AG10803 (cell line): ENCODE data around the gene MCHR2.

Experiments
- DNase-seq: peaks from one replicate; pipeline ENCODE4 v3.0.0; 2010; ENCODE audit warnings: low read depth
- H3K4me3 ChIP-seq: 2 replicates; pipeline ENCODE4 v1.5.1; 2011; ENCODE audit warnings: mild to moderate bottlenecking, low read length, control low read depth
- TF ChIP-seq, protein P1 (sequence below): conservative IDR thresholded peaks from 2 replicates; pipeline ENCODE4 v1.5.1; 2011; ENCODE audit warnings: mild to moderate bottlenecking, low read length, control low read depth, inconsistent platforms

MCHR2 gene

GRCh38 chr6:99905209-99906106 lies 88.6 kb downstream of the MCHR2 start:
- no peak overlapping the region for H3K4me3 ChIP-seq
- DNase-seq = peak; percentile 67
- TF ChIP-seq, protein P1, sequence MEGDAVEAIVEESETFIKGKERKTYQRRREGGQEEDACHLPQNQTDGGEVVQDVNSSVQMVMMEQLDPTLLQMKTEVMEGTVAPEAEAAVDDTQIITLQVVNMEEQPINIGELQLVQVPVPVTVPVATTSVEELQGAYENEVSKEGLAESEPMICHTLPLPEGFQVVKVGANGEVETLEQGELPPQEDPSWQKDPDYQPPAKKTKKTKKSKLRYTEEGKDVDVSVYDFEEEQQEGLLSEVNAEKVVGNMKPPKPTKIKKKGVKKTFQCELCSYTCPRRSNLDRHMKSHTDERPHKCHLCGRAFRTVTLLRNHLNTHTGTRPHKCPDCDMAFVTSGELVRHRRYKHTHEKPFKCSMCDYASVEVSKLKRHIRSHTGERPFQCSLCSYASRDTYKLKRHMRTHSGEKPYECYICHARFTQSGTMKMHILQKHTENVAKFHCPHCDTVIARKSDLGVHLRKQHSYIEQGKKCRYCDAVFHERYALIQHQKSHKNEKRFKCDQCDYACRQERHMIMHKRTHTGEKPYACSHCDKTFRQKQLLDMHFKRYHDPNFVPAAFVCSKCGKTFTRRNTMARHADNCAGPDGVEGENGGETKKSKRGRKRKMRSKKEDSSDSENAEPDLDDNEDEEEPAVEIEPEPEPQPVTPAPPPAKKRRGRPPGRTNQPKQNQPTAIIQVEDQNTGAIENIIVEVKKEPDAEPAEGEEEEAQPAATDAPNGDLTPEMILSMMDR = peak; percentile 87

- no peak for DNase-seq
- TF ChIP-seq, protein P1 = no peak
Observed at GRCh38 chr6:99901596-99902384, 92.2 kb downstream of the MCHR2 start.

GRCh38 chr6:99894815-99895214 lies 99.2 kb downstream of the MCHR2 start:
- TF ChIP-seq, protein P1 = no peak

More at GRCh38 chr6:99901596-99902384, 92.2 kb downstream of the MCHR2 start:
- H3K4me3 ChIP-seq = no peak overlapping the region

GRCh38 chr6:99887066-99887465 lies 107.0 kb downstream of the MCHR2 start:
- H3K4me3 ChIP-seq = no peak overlapping the region
- TF ChIP-seq, protein P1 = no peak
- DNase-seq = no peak

More at GRCh38 chr6:99894815-99895214, 99.2 kb downstream of the MCHR2 start:
- DNase-seq = no peak
- no peak overlapping the region for H3K4me3 ChIP-seq

- no peak for DNase-seq
- TF ChIP-seq, protein P1 = no peak
- H3K4me3 ChIP-seq = no peak overlapping the region
Observed at GRCh38 chr6:99885051-99885450, 109.0 kb downstream of the MCHR2 start.

- H3K4me3 ChIP-seq = no peak overlapping the region
- DNase-seq = no peak
- TF ChIP-seq, protein P1 = no peak
Observed at GRCh38 chr6:99882128-99882702, 111.8 kb downstream of the MCHR2 start.
